ENCODE results near the gene EPHA8.

EPHA8 gene

DNA sequence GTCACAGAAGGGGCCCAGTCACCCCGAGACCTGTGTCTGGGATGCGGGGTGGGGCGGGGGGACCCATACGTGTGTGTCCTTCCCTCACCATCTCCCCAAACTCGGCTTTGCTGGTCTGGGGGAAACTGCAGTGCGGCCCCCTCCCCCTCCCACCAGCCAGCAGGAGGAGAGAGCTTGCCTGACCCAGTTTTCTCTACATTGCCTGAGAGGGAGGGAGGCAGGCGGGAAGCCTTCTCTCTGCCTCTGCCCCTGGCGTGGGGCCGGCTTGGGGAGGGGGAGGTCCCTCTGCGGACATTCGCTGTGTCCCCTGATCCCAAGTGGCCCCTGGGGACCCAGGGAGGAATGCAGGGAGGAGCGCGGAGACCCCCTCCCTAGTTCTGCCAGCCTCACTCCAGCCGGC, 3.9 kb downstream of the EPHA8 start:
- no peak for DNase-seq (ENCODE audit: low read depth in 2 of 2)

DNA sequence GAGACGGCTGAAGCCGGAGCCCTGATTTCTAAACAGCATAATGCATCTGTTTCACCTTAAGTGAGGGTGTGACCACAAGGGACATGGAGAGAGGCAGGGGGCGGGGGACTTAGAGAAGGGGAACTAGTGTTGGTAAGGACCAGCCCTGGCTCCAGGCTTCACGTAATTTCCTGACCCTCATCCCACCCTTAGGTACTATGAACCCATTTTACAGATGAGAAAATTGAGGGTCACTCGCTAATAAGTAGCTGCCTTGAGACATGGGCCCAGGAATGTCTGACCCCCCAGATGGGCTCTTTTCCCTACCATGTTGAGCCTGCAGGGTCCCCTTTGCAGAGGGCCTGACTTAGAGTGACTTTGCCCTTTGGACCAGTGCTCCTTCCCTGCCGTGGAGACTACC, 4.7 kb downstream of the EPHA8 start:
- DNase-seq (ENCODE audit: low read depth in 2 of 2) = no peak

DNA sequence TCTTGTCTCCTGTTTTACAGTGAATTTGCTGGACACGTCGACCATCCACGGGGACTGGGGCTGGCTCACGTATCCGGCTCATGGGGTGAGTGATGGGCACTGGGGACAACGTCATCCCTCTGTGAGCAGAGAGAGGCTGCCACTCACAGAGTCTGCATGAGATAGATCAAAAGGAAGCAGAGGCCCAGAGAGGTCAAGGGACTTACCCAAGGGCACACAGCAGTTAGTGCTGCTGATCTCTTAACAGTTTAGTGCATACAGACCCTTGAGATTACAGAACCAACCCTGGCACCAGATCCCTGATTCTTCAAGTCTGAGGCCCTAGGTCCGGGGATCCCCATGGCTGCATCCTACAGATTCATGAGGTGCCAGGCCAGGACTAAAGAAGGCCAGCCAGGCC, 6.0 kb downstream of the EPHA8 start:
- DNase-seq (ENCODE audit: low read depth in 2 of 2) = no peak

DNA sequence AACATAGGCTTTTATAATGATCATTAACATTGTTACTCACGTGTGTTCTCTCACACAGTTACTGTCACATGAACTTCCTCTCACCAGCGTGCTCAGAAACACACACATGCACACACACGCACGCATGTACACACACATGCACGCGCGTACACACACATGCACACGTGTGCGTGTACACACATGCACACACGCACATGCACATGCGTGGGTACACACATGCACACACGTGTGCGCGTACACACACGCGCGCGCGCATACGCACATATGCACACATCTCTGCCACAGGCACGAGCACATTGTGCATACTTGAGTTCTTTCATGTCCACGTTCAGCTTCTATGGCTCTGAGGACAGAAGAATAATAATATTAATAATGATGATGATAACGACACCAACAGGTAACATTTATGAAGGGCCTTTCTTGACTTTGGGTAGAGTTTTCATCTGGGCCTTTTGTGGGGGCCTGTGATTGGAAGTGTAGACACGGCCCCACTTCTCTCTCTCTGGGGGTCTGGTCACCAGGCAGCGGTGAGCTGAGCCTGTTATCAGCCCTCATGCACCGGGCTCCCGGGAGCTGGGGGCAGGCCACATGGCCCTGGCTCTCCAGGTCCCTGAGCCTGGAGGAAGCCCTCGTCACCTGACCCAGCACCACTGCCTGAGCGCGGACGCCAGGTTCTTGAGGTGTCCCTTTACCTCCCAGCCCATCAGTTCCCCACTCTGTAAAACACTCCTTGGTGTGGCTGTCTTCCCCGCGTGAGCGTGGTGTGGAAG, 7.0 kb downstream of the EPHA8 start:
- no peak for DNase-seq (ENCODE audit: low read depth in 2 of 2)

DNA sequence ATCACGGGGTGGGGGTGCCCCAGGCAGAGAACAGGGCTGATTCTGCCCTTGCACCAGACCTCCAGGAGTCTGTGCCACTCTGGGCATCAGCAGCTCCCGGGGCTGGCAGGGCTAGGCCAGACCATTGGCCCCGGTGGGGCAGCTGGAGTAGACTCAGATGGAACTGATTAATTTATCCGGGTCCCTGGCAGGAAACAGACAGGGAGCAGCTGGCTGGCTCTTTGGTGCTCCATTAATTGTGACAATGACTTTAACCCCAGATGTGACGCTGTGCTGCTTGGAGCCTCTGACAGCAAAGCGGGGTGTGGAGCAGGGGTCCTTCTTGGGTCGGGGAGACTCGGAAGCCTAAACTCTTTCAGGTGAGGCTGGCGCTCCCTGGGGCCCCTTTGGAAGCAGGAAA, 9.5 kb downstream of the EPHA8 start:
- DNase-seq (ENCODE audit: low read depth in 2 of 2) = no peak

DNA sequence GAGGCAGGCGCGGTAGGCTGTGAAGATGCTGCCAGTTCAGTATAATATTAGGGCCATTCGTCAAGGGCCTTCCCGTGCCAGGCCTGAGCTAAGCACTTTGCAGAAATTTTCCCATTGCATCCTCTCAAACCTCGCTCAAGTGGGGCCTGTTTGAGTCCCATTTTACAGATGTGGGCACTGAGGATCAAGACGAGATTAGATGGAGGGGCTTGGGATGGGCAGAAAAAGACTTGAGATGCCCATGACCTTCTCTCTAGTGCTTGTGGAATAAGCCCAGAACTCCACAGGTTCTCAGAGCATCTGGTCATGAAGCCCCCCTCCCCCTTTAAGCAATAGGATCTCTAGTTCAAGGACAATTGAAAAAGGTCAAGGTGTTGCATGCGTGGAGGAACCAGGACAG, 9.9 kb downstream of the EPHA8 start:
- no peak for DNase-seq (ENCODE audit: low read depth in 2 of 2)

DNA sequence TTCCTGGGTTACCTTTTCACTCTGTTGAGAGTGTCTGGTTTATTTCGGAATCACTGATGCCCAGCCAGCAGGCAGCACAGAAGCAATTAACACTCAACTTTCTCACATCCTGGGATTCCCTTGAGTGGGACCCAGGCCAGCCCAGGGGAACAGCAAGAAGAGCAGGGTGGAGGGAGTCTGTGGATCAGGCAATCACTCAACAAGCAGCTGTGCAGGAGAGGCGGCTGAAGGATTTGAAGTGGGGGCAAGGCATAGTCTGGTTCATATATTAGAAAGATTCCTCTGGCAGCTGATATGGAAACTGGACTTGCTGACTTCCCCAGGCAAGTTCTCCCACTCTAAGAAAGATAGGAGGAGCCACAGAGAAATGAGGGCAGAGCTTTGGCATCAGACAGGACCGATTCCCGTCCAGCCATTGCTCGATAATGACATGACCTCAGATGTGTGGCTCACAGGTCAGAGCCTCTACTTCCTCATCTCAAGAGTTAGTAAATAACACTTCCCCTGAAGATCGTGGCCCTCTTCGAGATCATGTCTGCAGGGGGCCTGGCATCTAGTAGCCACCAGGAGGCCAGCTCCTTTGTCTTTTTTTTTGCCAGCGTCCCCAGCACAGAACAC, 12.4 kb downstream of the EPHA8 start:
- DNase-seq (ENCODE audit: low read depth in 2 of 2) = no peak

DNA sequence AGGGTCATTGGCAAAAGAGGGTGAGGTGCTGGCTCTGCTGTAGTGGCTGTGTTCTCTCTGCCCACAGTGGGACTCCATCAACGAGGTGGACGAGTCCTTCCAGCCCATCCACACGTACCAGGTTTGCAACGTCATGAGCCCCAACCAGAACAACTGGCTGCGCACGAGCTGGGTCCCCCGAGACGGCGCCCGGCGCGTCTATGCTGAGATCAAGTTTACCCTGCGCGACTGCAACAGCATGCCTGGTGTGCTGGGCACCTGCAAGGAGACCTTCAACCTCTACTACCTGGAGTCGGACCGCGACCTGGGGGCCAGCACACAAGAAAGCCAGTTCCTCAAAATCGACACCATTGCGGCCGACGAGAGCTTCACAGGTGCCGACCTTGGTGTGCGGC, 12.9 kb downstream of the EPHA8 start:
- no peak for DNase-seq (ENCODE audit: low read depth in 2 of 2)

DNA sequence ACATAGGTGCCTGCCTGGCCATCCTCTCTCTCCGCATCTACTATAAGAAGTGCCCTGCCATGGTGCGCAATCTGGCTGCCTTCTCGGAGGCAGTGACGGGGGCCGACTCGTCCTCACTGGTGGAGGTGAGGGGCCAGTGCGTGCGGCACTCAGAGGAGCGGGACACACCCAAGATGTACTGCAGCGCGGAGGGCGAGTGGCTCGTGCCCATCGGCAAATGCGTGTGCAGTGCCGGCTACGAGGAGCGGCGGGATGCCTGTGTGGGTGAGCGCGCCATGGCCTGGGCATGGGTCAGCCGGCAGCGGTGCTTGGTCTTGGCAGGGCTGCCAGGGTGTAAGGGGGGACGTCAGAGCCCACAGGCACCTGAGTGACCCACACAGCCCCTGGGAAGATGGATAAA, 13.3 kb downstream of the EPHA8 start:
- no peak for DNase-seq (ENCODE audit: low read depth in 2 of 2)

DNA sequence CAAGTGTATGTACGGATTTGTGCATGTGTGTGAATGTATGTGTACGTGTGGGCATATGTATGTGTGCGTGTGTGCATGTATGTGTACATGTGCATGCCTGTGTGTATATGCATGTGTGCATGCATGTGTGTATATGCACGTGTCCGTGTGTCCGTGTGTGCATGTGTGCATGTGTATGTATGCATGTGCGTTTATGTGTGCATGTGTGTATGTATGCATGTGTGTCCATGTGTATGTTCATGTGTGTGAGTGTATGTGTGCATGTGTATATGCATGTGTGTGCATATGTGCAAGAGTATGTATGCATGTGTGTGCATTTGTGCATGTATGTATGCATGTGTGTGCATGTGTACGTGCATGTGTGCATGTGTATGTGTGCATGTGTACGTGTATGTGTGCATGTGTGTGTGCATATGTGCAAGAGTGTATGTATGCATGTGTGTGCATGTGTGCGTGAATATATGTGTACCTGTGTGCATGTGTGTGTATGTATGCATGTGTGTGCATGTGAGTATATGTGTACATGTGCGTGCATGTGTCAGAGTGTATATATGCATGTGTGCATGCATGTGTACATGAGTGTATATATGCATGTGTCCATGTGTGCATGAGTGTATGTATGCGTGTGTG, 15.6 kb downstream of the EPHA8 start:
- DNase-seq (ENCODE audit: low read depth in 2 of 2) = no peak

DNA sequence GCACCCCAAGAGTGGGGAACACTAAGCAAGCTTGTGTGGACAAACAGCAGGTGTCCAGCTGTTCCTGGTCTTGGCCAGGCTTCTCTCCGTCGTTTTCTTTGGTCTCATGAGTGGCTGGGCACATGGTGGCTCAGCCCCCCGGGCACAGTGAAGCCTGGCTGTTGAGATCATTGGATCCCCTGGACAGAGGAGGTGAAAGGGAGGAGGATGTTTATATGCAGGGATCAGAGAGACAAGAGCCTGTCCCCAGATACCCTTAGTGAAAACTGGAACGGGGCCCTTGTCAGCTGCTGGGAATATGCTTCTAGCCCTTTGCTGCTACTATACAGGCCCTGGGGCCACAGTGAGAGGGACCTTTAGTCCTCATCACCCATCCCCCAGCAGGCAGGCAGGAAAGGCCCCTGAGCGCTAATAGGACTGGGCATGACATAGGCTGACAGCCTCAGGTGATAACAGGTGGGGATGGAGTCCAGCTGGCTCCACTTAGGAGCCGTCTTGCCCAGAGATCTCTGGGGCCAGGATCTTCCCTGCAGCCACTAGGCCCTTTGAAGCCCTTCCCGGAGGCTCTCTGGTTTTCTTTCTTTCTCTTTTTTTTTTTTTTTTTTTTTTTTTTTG, 16.4 kb downstream of the EPHA8 start:
- DNase-seq (ENCODE audit: low read depth in 2 of 2) = no peak

DNA sequence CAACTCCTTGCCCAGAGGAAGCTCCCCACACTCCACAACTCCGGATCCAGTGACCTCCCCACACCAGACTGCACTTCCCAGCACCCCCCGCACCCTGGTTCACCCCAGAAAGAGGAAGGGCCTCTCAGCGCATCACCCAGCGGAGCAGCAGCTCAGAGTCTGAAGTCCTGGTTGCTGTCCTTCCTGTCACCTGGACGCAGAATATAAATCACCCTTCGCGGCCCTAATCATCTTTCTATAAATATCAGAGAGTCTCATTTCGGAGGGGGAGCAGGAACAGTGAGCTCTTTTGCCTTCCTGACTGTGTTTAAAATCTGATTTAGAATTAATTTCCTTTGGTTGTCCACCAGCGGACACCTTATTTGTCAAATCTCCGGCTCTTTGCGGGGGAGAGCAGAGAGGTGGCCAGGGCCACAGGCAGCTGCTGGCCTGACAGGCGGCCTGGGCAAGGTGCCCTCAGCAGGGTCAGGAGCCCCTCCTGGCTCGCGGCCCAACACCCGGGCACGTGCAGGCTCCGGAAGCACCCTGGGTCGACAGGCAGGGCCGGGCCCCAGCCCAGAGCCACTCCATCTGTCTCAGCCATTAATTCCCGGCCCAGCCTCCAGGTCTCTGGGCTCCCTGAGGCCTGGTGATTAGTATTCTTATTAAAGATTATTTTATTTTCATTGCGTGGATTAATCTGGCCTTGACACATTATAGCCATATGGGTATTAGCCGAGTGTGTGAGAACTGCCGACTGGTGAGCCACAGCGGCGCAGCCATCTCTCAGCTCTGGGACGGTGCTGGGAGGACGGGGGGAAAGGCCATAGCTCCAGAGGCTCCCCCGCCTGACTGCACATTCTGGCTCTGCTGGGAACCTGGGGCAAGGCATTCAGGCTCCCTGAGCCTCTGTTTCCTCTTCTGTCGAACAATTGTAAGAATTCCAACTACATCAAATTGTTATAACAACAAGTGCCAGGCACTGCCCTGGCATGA, 19.7 kb downstream of the EPHA8 start:
- no peak for DNase-seq (ENCODE audit: low read depth in 2 of 2)

DNA sequence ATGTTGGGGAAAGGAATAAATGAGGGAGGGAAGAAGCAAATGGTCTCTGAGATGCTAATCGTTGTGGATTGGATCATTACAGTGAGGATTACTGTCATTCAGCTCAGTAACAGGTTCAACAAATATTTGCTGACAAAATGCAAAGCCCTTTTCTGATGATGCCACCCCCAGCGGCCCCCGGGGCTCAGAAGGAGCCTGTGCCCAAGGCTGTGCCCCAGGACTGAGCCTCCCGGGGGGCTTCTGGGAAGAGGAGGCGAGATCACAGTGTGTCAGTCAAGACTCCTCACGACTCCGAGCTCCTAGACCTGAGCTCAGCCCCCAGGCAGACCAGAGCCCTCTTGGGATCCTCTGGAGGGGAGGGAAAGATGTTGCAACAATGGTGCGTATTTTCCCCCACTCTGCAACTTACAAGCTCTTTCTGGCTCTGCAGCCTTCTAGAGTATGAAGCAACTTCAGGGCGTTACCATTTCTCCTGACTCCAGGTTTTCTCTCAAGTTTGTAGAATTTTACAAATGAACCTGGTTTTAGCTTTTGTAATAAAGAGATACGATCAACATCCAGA, 20.8 kb downstream of the EPHA8 start:
- DNase-seq (ENCODE audit: low read depth in 2 of 2) = no peak

DNA sequence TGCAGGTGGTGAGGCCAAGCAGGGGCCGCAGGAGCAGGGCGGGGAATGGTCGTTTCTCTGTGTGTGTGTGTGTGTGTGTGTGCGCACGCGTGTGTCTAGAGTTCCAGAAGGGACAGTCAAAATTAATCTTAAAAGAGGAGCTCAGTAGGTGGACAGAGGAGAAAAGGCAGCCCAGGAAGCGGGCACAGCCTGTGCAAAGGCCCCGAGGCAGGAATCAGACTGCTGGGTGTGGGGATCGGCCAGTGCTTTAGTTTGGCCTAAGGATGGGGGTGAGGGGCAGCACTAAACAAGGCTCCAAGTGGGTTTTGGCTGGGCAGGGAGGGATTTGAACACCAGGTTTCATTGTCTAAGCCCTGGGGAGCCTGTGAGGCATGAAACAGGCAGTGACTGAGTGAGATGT, 21.7 kb downstream of the EPHA8 start:
- no peak for DNase-seq (ENCODE audit: low read depth in 2 of 2)

DNA sequence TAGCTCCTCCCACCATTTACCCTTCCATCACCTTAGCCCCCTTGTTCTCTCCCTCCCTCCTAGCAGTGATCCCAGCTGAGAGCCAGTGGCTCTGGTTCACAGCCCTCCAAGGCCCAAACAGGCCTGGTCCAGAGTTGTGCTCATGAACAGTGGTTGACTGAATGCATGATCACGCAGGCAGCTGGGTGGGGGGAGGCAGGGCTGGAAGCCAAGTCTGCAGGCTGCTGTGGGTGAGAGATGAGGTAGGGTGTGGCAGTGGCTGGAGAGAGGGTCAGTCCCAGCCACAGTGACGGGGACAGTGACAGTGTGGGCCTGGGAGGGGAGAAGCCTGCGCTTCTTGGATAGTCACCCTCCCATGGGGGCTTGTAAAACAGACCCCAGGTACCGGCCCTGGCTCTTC, 22.2 kb downstream of the EPHA8 start:
- no peak for DNase-seq (ENCODE audit: low read depth in 2 of 2)

DNA sequence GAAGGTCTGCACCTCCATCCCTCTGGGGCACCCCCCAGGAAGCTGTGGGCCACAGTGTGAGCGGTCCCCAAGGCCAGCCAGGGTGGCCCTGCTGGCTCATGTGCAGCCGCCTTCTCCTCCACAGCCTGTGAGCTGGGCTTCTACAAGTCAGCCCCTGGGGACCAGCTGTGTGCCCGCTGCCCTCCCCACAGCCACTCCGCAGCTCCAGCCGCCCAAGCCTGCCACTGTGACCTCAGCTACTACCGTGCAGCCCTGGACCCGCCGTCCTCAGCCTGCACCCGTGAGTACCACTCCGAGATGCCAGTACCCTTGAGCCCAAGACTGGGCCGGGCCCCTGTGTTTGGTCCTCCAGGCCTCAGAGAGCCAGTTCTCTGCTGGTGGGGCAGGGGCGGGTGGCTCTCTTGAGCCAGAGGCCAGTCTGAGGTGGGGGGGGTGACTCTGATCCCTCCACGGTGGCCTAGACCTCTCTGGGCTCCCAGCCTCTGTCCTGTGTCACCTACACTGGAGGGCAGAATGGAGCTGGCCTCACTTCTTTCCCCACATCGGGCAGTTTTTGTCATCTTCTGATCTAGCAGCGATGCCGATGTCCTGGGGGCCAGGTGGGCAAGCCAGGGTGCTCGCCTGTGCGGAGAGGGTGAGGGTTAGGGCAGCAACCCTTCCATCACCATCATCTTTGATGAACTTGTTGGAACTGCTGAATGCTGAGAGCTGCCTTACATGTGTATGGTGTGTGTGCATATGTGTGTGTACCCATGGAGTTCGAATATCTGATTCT, 23.3 kb downstream of the EPHA8 start:
- DNase-seq (ENCODE audit: low read depth in 2 of 2) = no peak

DNA sequence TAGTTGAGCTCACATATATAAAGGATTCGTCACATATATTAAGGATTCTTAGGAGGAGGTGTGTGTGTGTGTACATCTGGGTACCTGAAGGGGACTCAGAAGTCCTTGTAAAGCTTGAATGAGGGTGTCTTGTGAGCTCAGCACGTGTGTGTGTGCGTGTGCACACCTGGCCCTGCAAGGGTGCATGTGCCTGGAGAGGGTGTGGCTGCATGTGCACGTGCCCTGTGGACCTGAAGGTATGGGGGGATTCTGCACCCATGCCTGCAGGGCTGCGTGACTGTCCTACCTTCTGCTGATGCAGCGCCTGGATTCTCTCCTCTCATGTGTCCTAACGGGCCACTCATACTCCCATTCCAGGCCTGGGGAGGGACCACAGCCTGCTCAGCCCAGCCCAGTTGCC, 24.0 kb downstream of the EPHA8 start:
- DNase-seq (ENCODE audit: low read depth in 2 of 2) = no peak

DNA sequence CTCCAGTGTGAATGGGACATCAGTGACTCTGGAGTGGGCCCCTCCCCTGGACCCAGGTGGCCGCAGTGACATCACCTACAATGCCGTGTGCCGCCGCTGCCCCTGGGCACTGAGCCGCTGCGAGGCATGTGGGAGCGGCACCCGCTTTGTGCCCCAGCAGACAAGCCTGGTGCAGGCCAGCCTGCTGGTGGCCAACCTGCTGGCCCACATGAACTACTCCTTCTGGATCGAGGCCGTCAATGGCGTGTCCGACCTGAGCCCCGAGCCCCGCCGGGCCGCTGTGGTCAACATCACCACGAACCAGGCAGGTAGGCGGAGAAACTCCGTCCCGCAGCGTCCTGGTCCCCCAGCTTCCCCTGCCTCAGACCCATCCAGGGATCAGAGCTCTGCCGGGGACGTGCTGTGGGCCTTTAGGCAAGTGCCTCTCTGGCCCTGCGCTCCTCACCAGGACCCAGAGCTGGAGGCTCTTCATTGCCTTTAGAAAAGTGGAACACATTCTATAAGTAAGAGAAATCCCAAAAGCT, 25.7 kb downstream of the EPHA8 start:
- no peak for DNase-seq (ENCODE audit: low read depth in 2 of 2)

DNA sequence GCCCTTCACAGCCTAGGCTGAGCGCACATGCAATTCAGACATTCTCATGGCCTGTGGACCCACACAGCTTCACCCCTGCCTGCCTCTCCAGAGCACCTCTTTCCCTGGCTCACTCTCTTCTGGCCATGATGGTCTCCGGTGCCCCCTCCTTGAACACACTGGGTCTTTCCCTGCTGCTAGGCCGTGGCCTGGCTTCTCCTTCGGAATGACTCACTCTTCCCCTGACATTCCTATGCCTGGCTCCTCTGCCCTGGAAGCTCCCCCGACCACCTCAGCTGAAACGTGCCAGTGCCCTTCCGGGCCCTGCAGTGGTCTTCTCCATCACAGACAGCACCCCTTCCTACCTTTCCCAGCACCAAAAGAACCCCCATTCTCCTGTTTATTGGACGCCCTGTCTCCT, 28.3 kb downstream of the EPHA8 start:
- DNase-seq (ENCODE audit: low read depth in 2 of 2) = no peak

DNA sequence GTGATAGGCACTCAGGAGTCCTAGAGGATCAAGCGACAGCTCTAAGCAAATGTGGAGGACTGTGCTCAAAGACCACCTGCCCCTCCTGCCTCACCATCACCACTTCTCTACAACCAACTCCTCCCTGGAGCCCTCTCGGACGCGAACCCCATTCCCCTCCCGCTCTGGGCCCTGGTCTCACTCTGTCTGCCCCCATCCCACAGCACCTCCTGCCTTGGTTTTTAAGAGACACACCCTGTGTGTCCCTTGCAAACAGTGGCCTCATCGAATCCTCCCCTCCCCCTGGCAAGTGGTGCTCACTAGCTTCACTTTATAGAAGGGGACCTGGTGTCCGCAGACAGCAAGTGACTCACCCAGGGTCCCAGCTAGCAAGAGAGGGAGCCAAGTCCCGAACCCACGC, 28.8 kb downstream of the EPHA8 start:
- no peak for DNase-seq (ENCODE audit: low read depth in 2 of 2)
